Esophagus muscularis mucosa (tissue), 4 donors: ENCODE results near the gene NPEPPS. TPM values are rescaled to one million over a fixed set of nuclear protein-coding genes. Genes with fewer than 3 reads are reported as not detected.

Experiments
- DNase-seq: peaks from one replicate; pipeline ENCODE4 v3.0.0-alpha.2; 2017; ENCODE audit errors: extremely low spot score
- H3K27ac ChIP-seq, 4 donors: fragments of 200-600 bp; sonication (generic); replicated peaks in 1 of 4; 1 replicate in 3 of 4; 2 replicates in 1 of 4; pipeline ENCODE4 v1.5.1; 2016 to 2019; ENCODE audit warnings: mild to moderate bottlenecking in 1 of 4
- H3K27me3 ChIP-seq, 4 donors: fragments of 200-600 bp; sonication (generic); one replicate each; pipeline versions ENCODE4 v1.5.1 to v1.6.0; 2016 to 2019
- H3K36me3 ChIP-seq, 4 donors: fragments of 200-600 bp; sonication (generic); one replicate each; pipeline ENCODE4 v1.5.1; 2016 to 2019
- H3K4me1 ChIP-seq, 4 donors: fragments of 200-600 bp; sonication (generic); one replicate each; pipeline ENCODE4 v1.5.1; 2016 to 2019
- H3K4me3 ChIP-seq, 4 donors: fragments of 200-600 bp; sonication (generic); 1 replicate in 2 of 4; 2 replicates in 2 of 4; pipeline ENCODE4 v1.5.1; 2016 to 2019; ENCODE audit warnings: mild to moderate bottlenecking in 4 of 4, moderate library complexity in 1 of 4
- H3K9me3 ChIP-seq, 4 donors: fragments of 200-600 bp; sonication (generic); 1 replicate in 3 of 4; 2 replicates in 1 of 4; pipeline ENCODE4 v1.5.1; 2016 to 2019
- EP300 ChIP-seq: sonication (generic); formaldehyde crosslinking; IDR thresholded peaks from one replicate; pipeline ENCODE4 v1.6.1; 2017; ENCODE audit warnings: antibody characterized with exemption
- POLR2A ChIP-seq: fragments of 450-650 bp; IDR thresholded peaks from one replicate; pipeline ENCODE4 v1.6.1; 2017; ENCODE audit warnings: antibody characterized with exemption, moderate library complexity, mild to moderate bottlenecking, low read depth
- POLR2AphosphoS5 ChIP-seq, 2 donors: sonication (generic); formaldehyde crosslinking; IDR thresholded peaks; one replicate each; pipeline ENCODE4 v1.6.1; 2017; ENCODE audit warnings: antibody characterized with exemption in 2 of 2
- WGBS: methylation state at CpG from one replicate; pipeline ENCODE4 v1.1.5; 2018; 5-methylcytosine and 5-hydroxymethylcytosine counted together
- intact Hi-C: fragments of 100-400 bp; cut with DNase I; formaldehyde crosslinking; loops from one replicate; pipeline ENCODE4 v1.15.1; 2023
- total RNA-seq, 4 donors: library from RNA; depleted of rRNA; stranded (reverse); fragments of >200 nt; gene quantifications; one replicate each; pipeline versions ENCODE4 v1.1.0 to v1.2.1, GENCODE V29; 2016
- TF ChIP-seq, protein P1 (sequence below), 3 experiments: fragments of 200-600 bp in 2 of 3; fragments of 450-650 bp in 1 of 3; sonication (generic) in 2 of 3; IDR thresholded peaks; one replicate each; pipeline ENCODE4 v1.5.1; 2017 to 2019; ENCODE audit warnings: antibody characterized with exemption in 3 of 3, mild to moderate bottlenecking in 2 of 3, moderate library complexity in 1 of 3

Gene NPEPPS
- total RNA-seq, 4 donors from 2014 or later, result 73.7 to 120 (median 86.5) TPM

DNA sequence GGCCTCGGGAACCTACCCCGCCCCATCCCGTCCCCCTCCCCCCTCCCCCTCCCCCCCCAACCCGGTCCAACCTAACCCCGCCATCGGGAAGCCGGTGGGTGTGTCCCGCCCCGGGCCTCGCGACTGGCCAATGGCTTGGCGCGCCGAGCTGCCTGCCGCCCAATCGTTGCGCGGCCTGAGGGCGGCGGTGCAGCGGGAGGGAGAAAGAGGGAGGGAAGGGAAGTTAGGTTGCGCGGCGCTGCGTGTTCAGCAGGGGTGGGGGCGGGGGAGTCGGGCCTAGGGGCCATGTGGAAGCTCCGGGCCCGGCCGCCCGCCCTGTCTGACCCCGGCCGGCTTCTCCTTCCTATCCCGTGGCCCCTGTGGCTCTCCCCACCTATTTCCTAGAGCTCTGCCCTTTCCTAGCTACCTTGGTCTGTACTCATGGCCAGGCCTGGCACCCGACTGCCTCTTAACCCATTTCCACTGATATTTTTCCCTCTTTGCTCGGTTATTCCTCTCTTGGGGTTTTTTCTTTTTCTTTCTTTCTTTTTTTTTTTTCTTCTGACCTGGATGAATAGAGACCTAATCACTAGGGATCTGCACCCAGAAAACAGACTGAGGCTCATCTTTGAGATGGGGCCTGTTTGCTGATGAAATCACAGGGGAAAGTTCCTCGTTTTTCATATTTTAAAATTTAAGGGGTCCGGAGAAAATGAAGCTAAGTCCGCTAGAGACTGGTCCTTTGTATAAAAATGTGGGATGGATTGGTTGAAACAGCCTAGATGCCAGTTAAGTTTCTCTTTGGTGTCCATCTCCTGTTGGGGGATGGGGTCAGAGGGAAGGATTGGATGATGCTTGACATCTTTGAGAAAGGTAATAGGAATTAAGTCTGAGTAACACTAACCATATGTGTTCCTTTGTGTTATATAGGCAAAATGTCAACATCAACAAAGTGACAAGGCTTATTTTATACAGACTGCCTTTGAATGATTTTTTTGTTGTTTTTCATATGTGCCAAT is 119.9 kb downstream of the NPEPPS start:
- Histone ChIP-seq H3K4me3 (peak overlapping the region; percentile 90 to 99 (median 96)), H3K4me1 (peaks cover 34 to 62% (median 54%) of the 10 kb centered on the region in 4 donors), H3K9me3 (no peaks in the 10 kb centered on the region), H3K36me3 (peaks cover 16 to 43% (median 36%) of the 10 kb centered on the region in 4 donors), H3K27ac (peak overlapping the region; percentile 97 to 99 (median 98)), H3K27me3 (no peaks in the 10 kb centered on the region)
- peak; percentile 97 for DNase-seq
- TF ChIP-seq POLR2AphosphoS5 (IDR thresholded peaks at IDR 0.05) (peak in 1 of 2 donors; percentile 83), EP300 (no peak)
- intact Hi-C loops, result no loop called here
- WGBS, result 4% methylated on average over 8 of the region's 39 CpGs

GRCh38 chr17:47651704-47652103 is 120.8 kb downstream of the NPEPPS start:
- H3K27me3 ChIP-seq, result no peaks in the 10 kb centered on the region
- H3K4me3 ChIP-seq, result no peak overlapping the region
- no peak for TF ChIP-seq POLR2AphosphoS5 (IDR thresholded peaks at IDR 0.05)
- TF ChIP-seq, protein P1, sequence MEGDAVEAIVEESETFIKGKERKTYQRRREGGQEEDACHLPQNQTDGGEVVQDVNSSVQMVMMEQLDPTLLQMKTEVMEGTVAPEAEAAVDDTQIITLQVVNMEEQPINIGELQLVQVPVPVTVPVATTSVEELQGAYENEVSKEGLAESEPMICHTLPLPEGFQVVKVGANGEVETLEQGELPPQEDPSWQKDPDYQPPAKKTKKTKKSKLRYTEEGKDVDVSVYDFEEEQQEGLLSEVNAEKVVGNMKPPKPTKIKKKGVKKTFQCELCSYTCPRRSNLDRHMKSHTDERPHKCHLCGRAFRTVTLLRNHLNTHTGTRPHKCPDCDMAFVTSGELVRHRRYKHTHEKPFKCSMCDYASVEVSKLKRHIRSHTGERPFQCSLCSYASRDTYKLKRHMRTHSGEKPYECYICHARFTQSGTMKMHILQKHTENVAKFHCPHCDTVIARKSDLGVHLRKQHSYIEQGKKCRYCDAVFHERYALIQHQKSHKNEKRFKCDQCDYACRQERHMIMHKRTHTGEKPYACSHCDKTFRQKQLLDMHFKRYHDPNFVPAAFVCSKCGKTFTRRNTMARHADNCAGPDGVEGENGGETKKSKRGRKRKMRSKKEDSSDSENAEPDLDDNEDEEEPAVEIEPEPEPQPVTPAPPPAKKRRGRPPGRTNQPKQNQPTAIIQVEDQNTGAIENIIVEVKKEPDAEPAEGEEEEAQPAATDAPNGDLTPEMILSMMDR (IDR thresholded peaks at IDR 0.05), result no peak
- TF ChIP-seq EP300, result no peak
- H3K4me1 ChIP-seq, result peaks cover 34 to 69% (median 61%) of the 10 kb centered on the region in 4 donors
- H3K9me3 ChIP-seq, result no peaks in the 10 kb centered on the region
- intact Hi-C loops, result no loop called here
- DNase-seq, result no peak
- peaks cover 16 to 52% (median 45%) of the 10 kb centered on the region in 4 donors for H3K36me3 ChIP-seq
- H3K27ac ChIP-seq, result peak overlapping the region in 1 of 4 donors; percentile 97
- WGBS, result 38% methylated on average over 2 of the region's 2 CpGs

- 92% methylated on average over 6 of the region's 6 CpGs for WGBS
- Histone ChIP-seq H3K36me3 (peaks cover 25 to 60% (median 54%) of the 10 kb centered on the region in 4 donors), H3K9me3 (no peaks in the 10 kb centered on the region), H3K27me3 (no peaks in the 10 kb centered on the region), H3K27ac (no peak overlapping the region), H3K4me1 (peaks cover 34 to 71% (median 62%) of the 10 kb centered on the region in 4 donors), H3K4me3 (no peak overlapping the region)
- no peak for DNase-seq
- no peak for TF ChIP-seq POLR2AphosphoS5 (IDR thresholded peaks at IDR 0.05)
- TF ChIP-seq, protein P1 (IDR thresholded peaks at IDR 0.05), result no peak
- TF ChIP-seq POLR2A, result no peak
- TF ChIP-seq EP300, result no peak
- intact Hi-C loops, result no loop called here
These were observed 121.7 kb downstream of the NPEPPS start for GRCh38 chr17:47652570-47652969.

DNA sequence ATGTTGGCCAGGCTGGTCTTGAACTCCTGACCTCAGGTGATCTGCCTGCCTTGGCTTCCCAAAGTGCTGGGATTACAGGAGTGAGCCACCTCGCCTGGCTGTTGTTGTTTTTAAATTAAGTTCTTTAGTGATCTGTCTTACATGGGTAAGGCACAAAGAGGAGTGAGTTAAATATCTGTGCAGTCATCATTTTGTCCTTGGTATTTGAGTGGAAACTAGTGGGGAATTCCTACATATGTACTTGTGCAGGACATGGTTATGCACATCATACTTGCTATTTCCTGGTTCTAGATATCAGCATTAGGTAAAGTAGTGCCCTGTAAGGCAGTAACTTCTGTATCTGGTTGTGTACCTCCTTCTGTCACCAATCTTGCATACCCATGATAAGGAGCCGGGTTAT is 122.5 kb downstream of the NPEPPS start:
- peaks cover 34 to 69% (median 63%) of the 10 kb centered on the region in 4 donors for H3K36me3 ChIP-seq
- no peak overlapping the region for H3K4me3 ChIP-seq
- intact Hi-C loops, result no loop called here

GRCh38 chr17:47654991-47655390 is 124.1 kb downstream of the NPEPPS start:
- H3K4me1 ChIP-seq, result peaks cover 25 to 63% (median 57%) of the 10 kb centered on the region in 4 donors
- DNase-seq, result no peak
- intact Hi-C loops, result no loop called here
- H3K9me3 ChIP-seq, result no peaks in the 10 kb centered on the region
- H3K27ac ChIP-seq, result peak overlapping the region in 1 of 4 donors; percentile 12
- H3K4me3 ChIP-seq, result no peak overlapping the region
- H3K27me3 ChIP-seq, result no peaks in the 10 kb centered on the region
- TF ChIP-seq POLR2A (no peak), EP300 (no peak), POLR2AphosphoS5 (IDR thresholded peaks at IDR 0.05) (no peak)
- TF ChIP-seq, protein P1 (IDR thresholded peaks at IDR 0.05), result no peak
- H3K36me3 ChIP-seq, result peaks cover 46 to 85% (median 77%) of the 10 kb centered on the region in 4 donors
- WGBS, result 51% methylated on average over 6 of the region's 6 CpGs

More for the DNA sequence above, 122.5 kb downstream of the NPEPPS start:
- DNase-seq, result no peak
- H3K4me1 ChIP-seq, result peaks cover 30 to 65% (median 56%) of the 10 kb centered on the region in 4 donors
- TF ChIP-seq POLR2AphosphoS5 (IDR thresholded peaks at IDR 0.05) (no peak), POLR2A (no peak), EP300 (no peak)
- TF ChIP-seq, protein P1 (IDR thresholded peaks at IDR 0.05), result no peak
- 58% methylated on average over 2 of the region's 2 CpGs for WGBS
- H3K27ac ChIP-seq, result no peak overlapping the region
- H3K9me3 ChIP-seq, result no peaks in the 10 kb centered on the region
- H3K27me3 ChIP-seq, result no peaks in the 10 kb centered on the region
